Measurements from ENCODE around the gene KCTD17. TPM values are rescaled to one million over a fixed set of nuclear protein-coding genes. Genes with fewer than 3 reads are reported as not detected.

The KCTD17 gene
- total and polyA plus RNA-seq, 2 of the 13 experiments (the other 11 are each of a cell fraction or from before 2014, with no cell fraction given), result 5.3 to 11.7 TPM

DNA sequence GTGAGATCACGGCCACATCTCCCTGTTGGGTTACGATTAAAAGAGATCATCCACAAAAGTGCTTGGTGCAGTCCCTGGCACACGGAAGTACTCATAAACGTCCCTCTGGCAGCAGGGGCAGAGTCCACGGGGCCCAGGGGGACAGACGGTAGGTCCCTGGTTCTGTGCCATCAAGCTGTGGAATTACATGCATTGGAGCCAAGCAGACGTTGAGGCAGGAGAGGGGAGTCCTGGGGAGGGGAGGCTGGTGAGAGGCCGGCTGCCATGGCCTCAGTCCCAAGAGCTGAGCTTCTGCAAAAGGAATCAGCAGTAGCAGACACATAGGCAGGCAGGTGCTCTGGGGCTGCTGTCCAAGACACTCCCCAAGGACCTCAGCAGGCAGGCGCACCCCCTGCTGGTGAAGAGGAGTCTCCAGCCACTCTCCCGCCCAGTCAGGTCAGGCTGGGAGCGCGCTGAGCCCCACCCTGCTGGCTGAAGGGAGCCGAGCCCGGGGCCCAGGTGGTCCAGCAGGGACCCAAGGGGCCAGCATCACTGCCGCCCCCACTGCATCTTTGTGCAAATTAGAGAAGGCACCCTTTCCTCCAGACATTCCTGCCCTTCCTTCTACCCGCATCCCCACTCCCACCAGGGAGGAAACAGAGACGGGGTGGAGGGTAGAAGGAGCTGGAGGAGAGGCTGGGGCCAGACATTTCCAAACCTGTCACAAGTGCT is 7.6 kb upstream of the KCTD17 start (continued):
- TF ChIP-seq, protein P1, sequence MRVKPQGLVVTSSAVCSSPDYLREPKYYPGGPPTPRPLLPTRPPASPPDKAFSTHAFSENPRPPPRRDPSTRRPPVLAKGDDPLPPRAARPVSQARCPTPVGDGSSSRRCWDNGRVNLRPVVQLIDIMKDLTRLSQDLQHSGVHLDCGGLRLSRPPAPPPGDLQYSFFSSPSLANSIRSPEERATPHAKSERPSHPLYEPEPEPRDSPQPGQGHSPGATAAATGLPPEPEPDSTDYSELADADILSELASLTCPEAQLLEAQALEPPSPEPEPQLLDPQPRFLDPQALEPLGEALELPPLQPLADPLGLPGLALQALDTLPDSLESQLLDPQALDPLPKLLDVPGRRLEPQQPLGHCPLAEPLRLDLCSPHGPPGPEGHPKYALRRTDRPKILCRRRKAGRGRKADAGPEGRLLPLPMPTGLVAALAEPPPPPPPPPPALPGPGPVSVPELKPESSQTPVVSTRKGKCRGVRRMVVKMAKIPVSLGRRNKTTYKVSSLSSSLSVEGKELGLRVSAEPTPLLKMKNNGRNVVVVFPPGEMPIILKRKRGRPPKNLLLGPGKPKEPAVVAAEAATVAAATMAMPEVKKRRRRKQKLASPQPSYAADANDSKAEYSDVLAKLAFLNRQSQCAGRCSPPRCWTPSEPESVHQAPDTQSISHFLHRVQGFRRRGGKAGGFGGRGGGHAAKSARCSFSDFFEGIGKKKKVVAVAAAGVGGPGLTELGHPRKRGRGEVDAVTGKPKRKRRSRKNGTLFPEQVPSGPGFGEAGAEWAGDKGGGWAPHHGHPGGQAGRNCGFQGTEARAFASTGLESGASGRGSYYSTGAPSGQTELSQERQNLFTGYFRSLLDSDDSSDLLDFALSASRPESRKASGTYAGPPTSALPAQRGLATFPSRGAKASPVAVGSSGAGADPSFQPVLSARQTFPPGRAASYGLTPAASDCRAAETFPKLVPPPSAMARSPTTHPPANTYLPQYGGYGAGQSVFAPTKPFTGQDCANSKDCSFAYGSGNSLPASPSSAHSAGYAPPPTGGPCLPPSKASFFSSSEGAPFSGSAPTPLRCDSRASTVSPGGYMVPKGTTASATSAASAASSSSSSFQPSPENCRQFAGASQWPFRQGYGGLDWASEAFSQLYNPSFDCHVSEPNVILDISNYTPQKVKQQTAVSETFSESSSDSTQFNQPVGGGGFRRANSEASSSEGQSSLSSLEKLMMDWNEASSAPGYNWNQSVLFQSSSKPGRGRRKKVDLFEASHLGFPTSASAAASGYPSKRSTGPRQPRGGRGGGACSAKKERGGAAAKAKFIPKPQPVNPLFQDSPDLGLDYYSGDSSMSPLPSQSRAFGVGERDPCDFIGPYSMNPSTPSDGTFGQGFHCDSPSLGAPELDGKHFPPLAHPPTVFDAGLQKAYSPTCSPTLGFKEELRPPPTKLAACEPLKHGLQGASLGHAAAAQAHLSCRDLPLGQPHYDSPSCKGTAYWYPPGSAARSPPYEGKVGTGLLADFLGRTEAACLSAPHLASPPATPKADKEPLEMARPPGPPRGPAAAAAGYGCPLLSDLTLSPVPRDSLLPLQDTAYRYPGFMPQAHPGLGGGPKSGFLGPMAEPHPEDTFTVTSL (CRISPR knock-in tag; IDR thresholded peaks at IDR 0.05; ENCODE audit: borderline replicate concordance), result peak; percentile 44; the same call in 1 of the 2 replicates
- no peak for TF ChIP-seq EHMT2 (IDR thresholded peaks at IDR 0.05; ENCODE audit: borderline replicate concordance, low read depth, low read length)
- peak; percentile 77; the same call in 1 of the 2 replicates for TF ChIP-seq ZFP41 (CRISPR knock-in tag; IDR thresholded peaks at IDR 0.05; ENCODE audit: borderline replicate concordance)
- TF ChIP-seq ZNF766 (CRISPR knock-in tag; IDR thresholded peaks at IDR 0.05; ENCODE audit: borderline replicate concordance), result no peak
- no peak for TF ChIP-seq ZNF138 (CRISPR knock-in tag; IDR thresholded peaks at IDR 0.05; ENCODE audit: low read depth)
- TF ChIP-seq, protein P2, sequence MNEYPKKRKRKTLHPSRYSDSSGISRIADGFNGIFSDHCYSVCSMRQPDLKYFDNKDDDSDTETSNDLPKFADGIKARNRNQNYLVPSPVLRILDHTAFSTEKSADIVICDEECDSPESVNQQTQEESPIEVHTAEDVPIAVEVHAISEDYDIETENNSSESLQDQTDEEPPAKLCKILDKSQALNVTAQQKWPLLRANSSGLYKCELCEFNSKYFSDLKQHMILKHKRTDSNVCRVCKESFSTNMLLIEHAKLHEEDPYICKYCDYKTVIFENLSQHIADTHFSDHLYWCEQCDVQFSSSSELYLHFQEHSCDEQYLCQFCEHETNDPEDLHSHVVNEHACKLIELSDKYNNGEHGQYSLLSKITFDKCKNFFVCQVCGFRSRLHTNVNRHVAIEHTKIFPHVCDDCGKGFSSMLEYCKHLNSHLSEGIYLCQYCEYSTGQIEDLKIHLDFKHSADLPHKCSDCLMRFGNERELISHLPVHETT (CRISPR knock-in tag; conservative IDR thresholded peaks at IDR 0.05), result no peak
- TF ChIP-seq TOPORS (CRISPR knock-in tag; IDR thresholded peaks at IDR 0.05), result 0 out of 2 replicates have a peak, but pooled peaks have one; percentile 25
- TF ChIP-seq, protein P3, sequence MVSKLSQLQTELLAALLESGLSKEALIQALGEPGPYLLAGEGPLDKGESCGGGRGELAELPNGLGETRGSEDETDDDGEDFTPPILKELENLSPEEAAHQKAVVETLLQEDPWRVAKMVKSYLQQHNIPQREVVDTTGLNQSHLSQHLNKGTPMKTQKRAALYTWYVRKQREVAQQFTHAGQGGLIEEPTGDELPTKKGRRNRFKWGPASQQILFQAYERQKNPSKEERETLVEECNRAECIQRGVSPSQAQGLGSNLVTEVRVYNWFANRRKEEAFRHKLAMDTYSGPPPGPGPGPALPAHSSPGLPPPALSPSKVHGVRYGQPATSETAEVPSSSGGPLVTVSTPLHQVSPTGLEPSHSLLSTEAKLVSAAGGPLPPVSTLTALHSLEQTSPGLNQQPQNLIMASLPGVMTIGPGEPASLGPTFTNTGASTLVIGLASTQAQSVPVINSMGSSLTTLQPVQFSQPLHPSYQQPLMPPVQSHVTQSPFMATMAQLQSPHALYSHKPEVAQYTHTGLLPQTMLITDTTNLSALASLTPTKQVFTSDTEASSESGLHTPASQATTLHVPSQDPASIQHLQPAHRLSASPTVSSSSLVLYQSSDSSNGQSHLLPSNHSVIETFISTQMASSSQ (IDR thresholded peaks at IDR 0.05; ENCODE audit: low read depth), result no peak
- TF ChIP-seq, protein P3 (CRISPR knock-in tag; IDR thresholded peaks at IDR 0.05; ENCODE audit: borderline replicate concordance), result peak; percentile 57; the same call in 1 of the 2 replicates
- no peak for TF ChIP-seq YY1 (IDR thresholded peaks at IDR 0.05; ENCODE audit: insufficient read depth, insufficient replicate concordance, low read depth, low read length)
- no peak; the same call in 1 of the 2 replicates for TF ChIP-seq ZNF547 (CRISPR knock-in tag; IDR thresholded peaks at IDR 0.05)
- TF ChIP-seq, protein P4, sequence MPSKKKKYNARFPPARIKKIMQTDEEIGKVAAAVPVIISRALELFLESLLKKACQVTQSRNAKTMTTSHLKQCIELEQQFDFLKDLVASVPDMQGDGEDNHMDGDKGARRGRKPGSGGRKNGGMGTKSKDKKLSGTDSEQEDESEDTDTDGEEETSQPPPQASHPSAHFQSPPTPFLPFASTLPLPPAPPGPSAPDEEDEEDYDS (CRISPR knock-in tag; IDR thresholded peaks at IDR 0.05), result peak; percentile 62; the same call in 1 of the 2 replicates
- 0 out of 2 replicates have a peak, but pooled peaks have one; percentile 20 for TF ChIP-seq MIER2 (CRISPR knock-in tag; IDR thresholded peaks at IDR 0.05)
- no peak for TF ChIP-seq ZNF30 (CRISPR knock-in tag; IDR thresholded peaks at IDR 0.05)
- no peak for TF ChIP-seq ZNF383 (CRISPR knock-in tag; IDR thresholded peaks at IDR 0.05; ENCODE audit: borderline replicate concordance)
- TF ChIP-seq BCL6 (CRISPR knock-in tag; IDR thresholded peaks at IDR 0.05), result 0 out of 2 replicates have a peak, but pooled peaks have one; percentile 38
- TF ChIP-seq ZNF7 (CRISPR knock-in tag; IDR thresholded peaks at IDR 0.05), result no peak
- TF ChIP-seq SMARCC2 (IDR thresholded peaks at IDR 0.05), result no peak
